NCI-H2107 treated with DMSO at 0.1 percent for 48 hours (cell line): ENCODE data around the gene TRA2A.
"Not testable (repeated sequence)": the region's sequence is repeated elsewhere in the genome, so short reads cannot be mapped to it uniquely, and the experiment has no call there.

Experiments used
- DNase-seq: peaks from one replicate; lab custom pipeline; 2025; ENCODE audit not compliant: unreplicated experiment; lab: John Stamatoyannopoulos, UW

The TRA2A gene

GRCh38 chr7:23513746-23514145 lies 18.0 kb downstream of the TRA2A start:
- not testable (repeated sequence) for DNase-seq

GRCh38 chr7:23494009-23494408 lies 37.8 kb downstream of the TRA2A start:
- no peak for DNase-seq

- no peak for DNase-seq
Measured at GRCh38 chr7:23491502-23491901, 40.3 kb downstream of the TRA2A start.

GRCh38 chr7:23490357-23491135 lies 41.2 kb downstream of the TRA2A start:
- no peak for DNase-seq

GRCh38 chr7:23488714-23489113 lies 43.1 kb downstream of the TRA2A start:
- not testable (repeated sequence) for DNase-seq

GRCh38 chr7:23487670-23488069 lies 44.1 kb downstream of the TRA2A start:
- no peak for DNase-seq

- no peak for DNase-seq
Measured at GRCh38 chr7:23486002-23486773, 45.6 kb downstream of the TRA2A start.

GRCh38 chr7:23482686-23483085 lies 49.1 kb downstream of the TRA2A start:
- DNase-seq: no peak

GRCh38 chr7:23477962-23478866 lies 53.6 kb downstream of the TRA2A start:
- DNase-seq: no peak

- DNase-seq: no peak
Measured at GRCh38 chr7:23477157-23477499, 54.7 kb downstream of the TRA2A start.

- DNase-seq: no peak
Measured at GRCh38 chr7:23476286-23477156, 55.3 kb downstream of the TRA2A start.

- no peak for DNase-seq
Measured at GRCh38 chr7:23475576-23475839, 56.3 kb downstream of the TRA2A start.

GRCh38 chr7:23474829-23475575 lies 56.8 kb downstream of the TRA2A start:
- DNase-seq: no peak

- peak; percentile 65 for DNase-seq
Measured at GRCh38 chr7:23474094-23474828, 57.5 kb downstream of the TRA2A start.

- DNase-seq: no peak
Measured at GRCh38 chr7:23473844-23474093, 58.0 kb downstream of the TRA2A start.

- DNase-seq: no peak
Measured at GRCh38 chr7:23472956-23473843, 58.6 kb downstream of the TRA2A start.

- DNase-seq: no peak
Measured at GRCh38 chr7:23472556-23472955, 59.2 kb downstream of the TRA2A start.

- no peak for DNase-seq
Measured at GRCh38 chr7:23472046-23472445, 59.7 kb downstream of the TRA2A start.
